Neutrophil (primary cell): ENCODE measurements around the gene ZC2HC1B.
"Not testable (repeated sequence)": the region's sequence is repeated elsewhere in the genome, so short reads cannot be mapped to it uniquely, and the experiment has no call there.

ENCODE experiments used
- H3K27ac ChIP-seq: fragments of 200-600 bp; sonication (generic); 2 replicates; pipeline ENCODE4 v1.5.1; 2016; ENCODE audit warnings: mild to moderate bottlenecking, moderate library complexity
- H3K27me3 ChIP-seq: fragments of 200-600 bp; sonication (generic); 2 replicates; pipeline ENCODE4 v1.6.0; 2016; ENCODE audit warnings: mild to moderate bottlenecking
- H3K36me3 ChIP-seq: fragments of 200-600 bp; sonication (generic); 2 replicates; pipeline ENCODE4 v1.5.1; 2017
- H3K4me1 ChIP-seq, 2 experiments: fragments of 200-600 bp in 1 of 2; sonication (generic) in 1 of 2; 1 replicate in 1 of 2; 2 replicates in 1 of 2; pipeline versions ENCODE4 v1.5.1 to v1.6.1; 2013 to 2016; ENCODE audit warnings: low read depth in 1 of 2, low read length in 1 of 2, mild to moderate bottlenecking in 1 of 2, moderate library complexity in 1 of 2; ENCODE audit not compliant: control insufficient read depth in 1 of 2, insufficient read depth in 1 of 2
- H3K4me3 ChIP-seq, 2 experiments: fragments of 200-600 bp in 1 of 2; sonication (generic) in 1 of 2; 1 replicate in 1 of 2; 2 replicates in 1 of 2; pipeline ENCODE4 v1.5.1; 2013 to 2016; ENCODE audit warnings: low read depth in 1 of 2, low read length in 1 of 2, mild to moderate bottlenecking in 1 of 2, moderate library complexity in 1 of 2
- H3K9me3 ChIP-seq: fragments of 200-600 bp; sonication (generic); 2 replicates; pipeline ENCODE4 v1.5.1; 2016
- CTCF ChIP-seq: fragments of 200-600 bp; sonication (generic); IDR thresholded peaks from 2 replicates; pipeline ENCODE4 v1.5.1; 2016; ENCODE audit warnings: antibody characterized with exemption

Gene ZC2HC1B

GRCh38 chr6:143900358-143900757 lies 36.1 kb downstream of the ZC2HC1B start:
- H3K4me3 ChIP-seq, result no peak overlapping the region
- H3K36me3 ChIP-seq, result no peaks in the 10 kb centered on the region
- H3K27me3 ChIP-seq, result no peaks in the 10 kb centered on the region
- H3K4me1 ChIP-seq, result peaks cover 0 to 8% of the 10 kb centered on the region in 2 experiments
- TF ChIP-seq CTCF, result no peak
- H3K27ac ChIP-seq, result no peak overlapping the region
- H3K9me3 ChIP-seq, result no peaks in the 10 kb centered on the region

GRCh38 chr6:143901885-143902750 lies 37.8 kb downstream of the ZC2HC1B start:
- Histone ChIP-seq H3K27ac (no peak overlapping the region), H3K27me3 (no peaks in the 10 kb centered on the region), H3K36me3 (no peaks in the 10 kb centered on the region), H3K4me1 (no peaks in the 10 kb centered on the region), H3K4me3 (no peak overlapping the region), H3K9me3 (no peaks in the 10 kb centered on the region)
- no peak for TF ChIP-seq CTCF

DNA sequence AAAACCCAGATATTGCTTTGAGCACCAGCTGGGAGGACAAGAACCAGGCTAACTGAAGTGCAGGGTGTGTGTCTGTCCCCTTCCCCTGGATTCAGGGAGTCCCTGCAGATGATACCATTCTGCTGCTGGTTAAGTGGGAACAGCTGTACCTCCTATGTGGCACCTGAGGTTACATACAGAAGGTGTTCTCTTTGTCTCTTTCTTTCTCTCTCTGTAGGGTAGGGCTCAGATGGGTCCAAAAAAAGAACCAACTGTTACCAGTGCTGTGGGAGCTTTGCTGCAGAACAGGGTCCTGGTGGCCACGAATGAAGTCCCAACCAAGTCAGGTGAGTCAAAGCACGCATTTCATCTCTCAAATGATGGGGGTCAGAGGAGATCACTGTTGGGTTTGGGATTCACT lies 38.6 kb downstream of the ZC2HC1B start:
- TF ChIP-seq CTCF, result no peak
- Histone ChIP-seq H3K27ac (no peak overlapping the region), H3K36me3 (no peaks in the 10 kb centered on the region), H3K4me1 (no peaks in the 10 kb centered on the region), H3K4me3 (no peak overlapping the region), H3K27me3 (no peaks in the 10 kb centered on the region), H3K9me3 (no peaks in the 10 kb centered on the region)

DNA sequence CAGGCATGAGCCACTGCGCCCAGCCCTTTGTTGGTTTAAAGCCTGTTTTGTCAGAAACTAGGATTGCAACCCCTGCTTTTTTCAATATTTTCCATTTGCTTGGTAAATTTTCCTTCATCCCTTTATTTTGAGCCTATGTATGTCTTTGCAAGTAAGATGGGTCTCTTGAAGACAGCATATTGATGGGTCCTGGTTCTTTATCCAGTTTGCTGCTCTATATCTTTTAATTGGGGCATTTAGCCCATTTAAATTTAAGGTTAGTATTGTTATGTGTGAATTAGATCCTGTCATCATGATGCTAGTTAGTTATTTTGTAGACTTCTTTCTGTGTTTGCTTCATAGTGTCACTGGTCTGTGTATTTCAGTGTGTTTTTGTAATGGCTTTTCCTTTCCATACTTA lies 46.8 kb downstream of the ZC2HC1B start:
- H3K27me3 ChIP-seq, result no peaks in the 10 kb centered on the region
- H3K9me3 ChIP-seq, result no peaks in the 10 kb centered on the region
- no peak overlapping the region for H3K4me3 ChIP-seq
- no peak overlapping the region for H3K27ac ChIP-seq
- H3K36me3 ChIP-seq, result no peaks in the 10 kb centered on the region
- H3K4me1 ChIP-seq, result no peaks in the 10 kb centered on the region
- TF ChIP-seq CTCF, result no peak

GRCh38 chr6:143912671-143913070 lies 48.4 kb downstream of the ZC2HC1B start:
- Histone ChIP-seq H3K4me3 (no peak overlapping the region), H3K4me1 (no peaks in the 10 kb centered on the region), H3K27ac (no peak overlapping the region), H3K36me3 (no peaks in the 10 kb centered on the region), H3K9me3 (no peaks in the 10 kb centered on the region), H3K27me3 (no peaks in the 10 kb centered on the region)
- no peak for TF ChIP-seq CTCF

DNA sequence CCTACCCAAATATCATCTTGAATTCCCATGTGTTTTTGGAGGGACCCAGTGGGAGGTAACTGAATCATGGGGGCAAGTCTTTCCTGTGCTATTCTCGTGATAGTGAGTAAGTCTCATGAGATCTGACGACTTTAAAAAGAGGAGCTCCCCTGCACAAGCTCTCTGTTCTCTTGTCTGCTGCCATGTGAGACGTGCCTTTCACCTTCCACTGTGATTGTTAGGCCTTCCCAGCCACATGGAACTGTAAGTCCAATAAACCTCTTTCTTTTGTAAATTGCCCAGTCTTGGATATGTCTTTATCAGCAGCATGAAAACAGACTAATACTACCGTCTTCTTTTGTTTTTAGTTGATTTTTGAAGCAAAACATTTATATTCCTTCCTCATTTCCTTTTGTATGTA lies 52.8 kb downstream of the ZC2HC1B start:
- H3K27ac ChIP-seq, H3K4me3 ChIP-seq, H3K9me3 ChIP-seq, H3K27me3 ChIP-seq, H3K36me3 ChIP-seq, H3K4me1 ChIP-seq: not testable (repeated sequence)
